MM.1S (cell line): ENCODE measurements around the gene PDAP1.

Experiments used
- CTCF ChIP-seq: fragments of 300-600 bp; sonication (generic); IDR thresholded peaks from 2 replicates; pipeline ENCODE4 v1.5.1; 2016; ENCODE audit warnings: antibody characterized with exemption, low read length, mixed read lengths
- EZH2 ChIP-seq: fragments of 300-600 bp; sonication (generic); optimal IDR thresholded peaks from 2 replicates; pipeline ENCODE3; 2017; ENCODE audit warnings: low read depth, mild to moderate bottlenecking, antibody characterized with exemption, low read length, mixed read lengths
- EZH2phosphoT487 ChIP-seq: fragments of 300-600 bp; sonication (generic); IDR thresholded peaks from 2 replicates; pipeline ENCODE4 v1.6.1; 2018; ENCODE audit warnings: antibody characterized with exemption, low read length

DNA sequence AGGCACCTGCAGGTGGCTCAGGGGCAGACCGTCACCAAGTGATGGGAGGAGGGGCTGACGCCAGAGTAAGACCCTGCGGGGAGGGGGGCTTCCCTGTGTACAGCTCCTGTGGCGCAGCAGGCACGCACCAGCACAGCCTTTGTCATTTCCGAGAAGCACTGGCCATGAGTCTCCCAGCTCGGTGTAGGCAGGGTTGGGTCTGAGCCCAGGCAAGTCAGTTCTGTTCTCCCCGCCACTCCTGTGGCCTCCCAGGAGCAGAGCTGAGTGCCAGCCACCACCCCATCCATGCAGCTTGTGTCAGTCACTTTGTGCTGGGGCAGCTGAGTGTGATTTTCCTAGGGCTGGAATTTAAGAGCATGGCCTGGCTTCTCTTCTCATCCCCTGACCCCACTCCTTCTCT lies 43.5 kb upstream of the PDAP1 start:
- no peak for TF ChIP-seq EZH2phosphoT487
- TF ChIP-seq CTCF: no peak
- TF ChIP-seq EZH2: no peak
